Hematopoietic multipotent progenitor cell (in vitro differentiated cells): ENCODE data around the gene EVA1B. TPM values are rescaled to one million over a fixed set of nuclear protein-coding genes. Genes with fewer than 3 reads are reported as not detected.

Experiments
- DNase-seq, 3 donors: peaks; one replicate each; pipeline ENCODE4 v3.0.0-alpha.2; 2011 to 2015; ENCODE audit warnings: low read depth in 2 of 3, low spot score in 2 of 3
- total RNA-seq: library from RNA; depleted of rRNA; stranded (reverse); fragments of >200 nt; gene quantifications from one replicate; pipeline ENCODE4 v1.2.3, GENCODE V29; 2012

Gene EVA1B, protein sequence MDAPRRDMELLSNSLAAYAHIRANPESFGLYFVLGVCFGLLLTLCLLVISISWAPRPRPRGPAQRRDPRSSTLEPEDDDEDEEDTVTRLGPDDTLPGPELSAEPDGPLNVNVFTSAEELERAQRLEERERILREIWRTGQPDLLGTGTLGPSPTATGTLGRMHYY
- total RNA-seq: 143 TPM

GRCh38 chr1:36323636-36324352, at the start of gene EVA1B:
Gene EVA1B, minus strand, starts transcription at chr1:36323645. Its CDS starts 608 bp downstream, at chr1:36323037.
- peak in 1 of 3 donors; percentile 44 for DNase-seq

DNA sequence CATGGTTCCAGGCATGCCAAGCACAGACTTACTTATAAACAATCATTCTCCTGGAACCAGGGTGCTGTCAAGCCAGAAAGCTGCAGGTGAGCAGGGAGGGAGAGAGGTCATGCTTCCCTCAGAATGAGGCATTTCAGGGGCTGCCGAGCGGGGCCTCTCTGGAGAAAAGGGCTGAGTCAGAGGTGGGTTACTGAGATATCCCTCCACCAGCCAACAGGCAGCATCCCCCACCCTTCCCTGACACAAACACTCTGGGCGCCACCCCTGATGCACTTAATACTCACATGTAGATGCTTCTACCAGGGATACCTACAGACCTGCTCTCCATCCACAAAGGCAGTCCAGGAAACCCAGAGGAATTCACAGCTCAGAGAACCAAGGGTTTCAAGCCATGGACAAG, 49.2 kb upstream of the EVA1B start:
- peak in 1 of 3 donors; percentile 39 for DNase-seq

DNA sequence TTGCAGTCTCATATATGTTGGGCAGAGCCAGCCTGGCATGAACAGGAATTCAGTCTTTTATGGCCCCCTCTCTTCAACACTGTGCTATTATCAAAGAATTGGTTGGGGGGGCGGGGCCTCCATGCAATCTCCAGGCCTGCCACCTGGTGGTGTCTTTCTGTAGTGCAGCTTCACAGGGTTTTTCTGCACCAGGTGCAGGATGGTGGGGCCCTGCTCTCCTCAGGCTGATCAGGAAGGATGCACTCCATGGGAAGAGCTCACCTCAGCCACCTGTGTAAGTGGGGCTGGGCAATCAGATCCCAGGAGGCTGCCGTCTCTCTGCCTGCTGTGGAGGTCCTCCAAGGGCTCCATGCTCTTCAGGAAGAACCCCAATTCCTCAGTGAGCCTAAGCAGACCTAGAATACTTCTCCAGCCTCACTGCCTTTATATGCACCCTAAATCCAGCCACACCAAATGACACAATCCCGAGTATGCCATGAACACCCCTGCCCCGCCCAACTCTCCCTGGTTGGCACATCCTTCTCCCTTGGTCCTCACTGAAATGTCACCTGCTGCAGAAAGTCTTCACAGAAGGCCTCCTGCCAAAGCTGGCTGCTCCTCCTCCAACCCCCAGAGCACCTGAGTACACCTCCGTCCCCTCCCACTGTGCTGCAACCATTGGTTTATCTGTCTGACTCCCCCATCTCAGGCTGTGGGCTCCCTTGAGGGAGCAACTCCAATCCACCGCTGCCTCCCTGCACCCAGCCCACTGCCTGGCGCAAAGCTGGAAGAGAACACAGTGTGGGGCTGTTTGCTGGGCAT, 45.8 kb upstream of the EVA1B start:
- peak; percentile 69 to 90 (median 84) for DNase-seq

- no peak for DNase-seq
Measured at GRCh38 chr1:36367798-36368197, 44.4 kb upstream of the EVA1B start.

- peak in 1 of 3 donors; percentile 35 for DNase-seq
Measured at GRCh38 chr1:36367066-36367465, 43.6 kb upstream of the EVA1B start.

- DNase-seq: peak in 2 of 3 donors; percentile 91 to 94
Measured at GRCh38 chr1:36366091-36366661, 42.7 kb upstream of the EVA1B start.

GRCh38 chr1:36365381-36365780, 41.9 kb upstream of the EVA1B start:
- DNase-seq: peak in 1 of 3 donors; percentile 40

GRCh38 chr1:36359911-36360550, 36.6 kb upstream of the EVA1B start:
- no peak for DNase-seq

GRCh38 chr1:36359383-36359782, 35.9 kb upstream of the EVA1B start:
- peak in 1 of 3 donors; percentile 20 for DNase-seq

DNA sequence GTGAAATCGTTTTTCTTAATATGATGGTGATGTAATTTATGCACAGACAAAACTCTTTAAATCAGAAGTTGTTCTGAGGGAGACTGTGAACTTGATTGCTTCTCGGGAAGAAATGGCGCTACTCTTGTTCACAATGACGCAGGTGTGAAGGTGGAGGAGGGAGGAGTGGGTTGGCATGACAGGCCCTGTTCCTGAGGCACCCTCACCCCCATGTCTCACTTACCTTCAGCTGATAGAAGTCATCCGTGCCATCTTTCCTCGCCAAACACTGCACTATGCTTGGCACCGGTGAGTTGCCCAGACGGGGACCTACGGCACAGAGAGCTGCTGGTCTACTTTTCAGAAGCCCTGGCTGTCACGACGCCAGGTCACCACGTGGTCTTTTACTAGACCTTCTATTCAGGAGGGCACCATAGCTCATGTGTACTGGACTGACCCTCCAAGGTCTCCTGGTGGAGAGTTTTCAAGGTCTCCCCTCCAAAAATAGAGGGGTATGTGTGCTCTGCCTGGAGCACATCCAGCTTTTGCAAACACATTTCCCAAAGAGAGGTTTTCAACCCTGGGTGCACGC, 35.2 kb upstream of the EVA1B start:
- DNase-seq: no peak

GRCh38 chr1:36355811-36356210, 32.4 kb upstream of the EVA1B start:
- no peak for DNase-seq

- no peak for DNase-seq
Measured at GRCh38 chr1:36354486-36354885, 31.0 kb upstream of the EVA1B start.

DNA sequence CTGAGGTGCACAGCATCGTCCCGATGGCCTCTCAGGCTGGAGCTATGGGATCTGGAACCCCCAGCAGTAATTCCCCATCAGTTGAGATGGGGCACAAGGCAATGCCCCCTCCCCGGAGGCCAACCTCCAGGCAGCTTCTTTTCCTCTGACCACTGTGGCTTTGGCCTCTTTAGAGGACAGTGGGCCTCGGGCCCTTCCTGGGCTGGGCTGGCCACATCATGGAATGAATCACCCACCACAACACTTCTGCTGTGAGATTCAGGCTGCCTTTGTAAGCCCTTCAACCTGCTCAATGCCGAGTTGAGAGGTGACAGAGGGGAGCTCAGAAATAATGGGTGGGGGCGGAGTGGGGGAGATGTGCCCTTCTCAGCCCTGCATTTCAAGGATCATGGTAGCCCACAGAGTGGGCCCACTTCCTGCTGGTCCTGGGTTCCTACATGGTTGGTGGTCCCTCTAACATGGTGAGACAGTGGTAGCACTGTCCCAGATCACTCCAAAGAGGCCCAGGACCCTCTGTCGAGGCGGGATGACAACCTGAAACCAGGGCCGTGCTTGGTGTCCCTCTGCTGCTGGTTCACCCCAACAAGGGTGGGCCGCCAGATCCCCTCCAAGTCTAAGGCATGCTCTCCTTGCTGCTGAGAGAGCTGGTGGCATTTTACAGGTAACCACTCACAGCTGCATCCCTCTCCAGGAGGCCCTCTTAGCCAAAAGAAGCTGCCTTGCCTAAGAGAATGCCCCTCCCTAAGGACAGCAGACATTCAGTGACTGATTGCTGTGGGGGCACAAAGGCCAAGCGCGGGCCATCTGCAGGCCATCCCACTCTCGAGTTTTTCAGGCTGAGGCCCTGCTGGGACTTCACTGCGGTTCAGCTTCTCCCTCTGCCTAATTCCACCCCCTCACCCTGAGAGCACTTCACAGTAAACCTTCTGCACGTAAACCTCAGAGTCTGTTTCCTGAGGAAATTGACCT, 29.7 kb upstream of the EVA1B start:
- DNase-seq: no peak

DNA sequence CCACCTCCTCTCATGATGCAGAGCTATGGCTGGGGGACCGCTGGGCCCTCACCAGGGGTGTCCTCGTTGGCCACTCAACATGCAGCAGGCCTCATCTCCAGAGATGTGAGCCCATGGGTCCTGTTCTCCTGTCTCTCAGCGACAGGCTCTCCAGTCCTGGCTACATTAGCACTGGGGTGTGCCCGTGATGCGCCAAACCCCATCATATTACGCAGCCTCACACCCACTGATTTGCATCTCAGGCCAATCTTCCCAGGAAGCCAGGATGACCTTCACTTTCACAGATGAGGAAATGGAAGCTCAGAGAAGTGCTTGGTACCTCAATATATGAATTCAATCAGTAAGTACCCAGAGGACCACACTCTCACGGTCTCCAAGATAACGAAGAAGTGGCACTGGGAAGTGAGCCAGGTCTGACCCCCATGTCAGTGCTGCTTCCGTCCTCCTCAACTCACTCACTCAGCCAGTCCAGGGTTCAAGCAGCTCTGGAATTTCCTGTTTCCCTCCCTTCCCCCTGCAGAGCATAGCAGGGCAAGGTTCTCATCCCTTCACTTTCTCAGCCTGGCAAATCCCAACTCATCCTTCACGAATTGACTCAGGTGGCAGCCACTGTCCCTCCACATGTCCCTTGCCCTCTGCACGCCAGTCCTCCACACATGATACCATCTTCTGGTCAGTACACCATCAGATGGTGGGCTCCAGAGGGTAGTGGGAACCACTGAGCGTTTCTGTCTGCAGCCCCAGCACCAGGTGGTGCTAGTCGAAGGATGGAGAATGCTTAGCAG, 28.9 kb upstream of the EVA1B start:
- no peak for DNase-seq

DNA sequence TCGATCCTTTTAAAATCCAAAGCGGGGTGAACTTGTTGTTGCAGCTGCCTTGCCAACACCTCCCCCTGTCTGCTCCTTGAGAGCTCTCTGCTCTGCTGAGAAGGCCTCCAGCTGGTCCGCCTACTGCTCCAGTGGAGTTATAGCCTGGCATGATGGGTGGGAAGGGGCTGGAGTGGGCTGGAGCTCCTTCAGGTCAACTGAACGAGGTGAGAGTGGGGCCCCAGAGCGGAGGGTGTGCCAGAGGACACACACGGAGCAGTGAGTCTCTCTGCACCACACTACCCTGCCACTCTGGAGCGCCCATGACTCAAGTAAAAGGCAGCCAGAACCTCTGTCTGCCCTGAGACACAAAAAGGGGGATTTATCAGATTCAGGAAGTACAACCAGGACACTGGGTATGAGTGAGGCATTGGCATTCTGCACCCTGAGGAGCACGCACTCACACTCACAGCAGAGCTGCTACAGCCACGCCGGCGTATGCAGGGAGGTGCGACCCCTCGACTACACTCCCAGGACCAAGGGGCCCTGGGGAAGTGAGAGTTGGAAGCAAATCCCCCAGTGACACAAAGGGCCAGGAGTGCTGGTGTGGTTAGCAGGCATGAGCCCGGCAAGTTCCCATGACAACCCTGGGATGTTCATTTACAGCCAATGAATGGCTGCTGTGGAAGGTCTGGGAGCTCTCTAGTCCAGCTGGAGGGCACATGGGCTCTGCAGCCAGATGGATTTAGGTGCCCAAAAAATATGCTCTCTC, 28.0 kb upstream of the EVA1B start:
- peak in 2 of 3 donors; percentile 29 to 37 for DNase-seq

DNA sequence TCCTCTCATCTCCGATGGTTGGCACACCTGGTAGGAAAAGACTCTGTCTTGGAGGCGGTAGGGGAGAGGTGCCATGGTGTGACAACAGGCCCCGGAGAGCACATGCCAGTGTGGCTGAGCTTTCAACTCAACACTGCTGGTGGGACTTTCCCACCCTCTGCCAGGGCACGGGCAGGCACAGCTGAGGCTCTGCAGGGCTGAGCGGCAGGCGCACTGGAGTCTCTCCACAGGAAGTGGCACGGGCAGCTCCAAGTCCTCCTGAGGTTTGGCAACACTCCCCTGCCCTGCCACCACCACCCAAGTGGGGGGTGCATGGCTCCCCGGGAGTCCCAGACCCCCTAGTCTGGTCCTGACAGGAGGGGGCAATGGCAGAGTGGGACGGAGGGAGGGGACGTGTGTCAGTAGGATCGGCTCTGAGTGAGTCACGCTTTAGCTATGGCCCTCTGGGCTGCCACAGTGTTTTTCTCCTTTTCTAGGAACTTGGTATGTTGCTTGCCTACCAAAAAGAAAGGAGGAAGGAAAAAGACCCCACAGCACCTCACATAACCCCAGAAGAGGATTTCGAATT, 27.3 kb upstream of the EVA1B start:
- peak in 2 of 3 donors; percentile 60 to 73 for DNase-seq

DNA sequence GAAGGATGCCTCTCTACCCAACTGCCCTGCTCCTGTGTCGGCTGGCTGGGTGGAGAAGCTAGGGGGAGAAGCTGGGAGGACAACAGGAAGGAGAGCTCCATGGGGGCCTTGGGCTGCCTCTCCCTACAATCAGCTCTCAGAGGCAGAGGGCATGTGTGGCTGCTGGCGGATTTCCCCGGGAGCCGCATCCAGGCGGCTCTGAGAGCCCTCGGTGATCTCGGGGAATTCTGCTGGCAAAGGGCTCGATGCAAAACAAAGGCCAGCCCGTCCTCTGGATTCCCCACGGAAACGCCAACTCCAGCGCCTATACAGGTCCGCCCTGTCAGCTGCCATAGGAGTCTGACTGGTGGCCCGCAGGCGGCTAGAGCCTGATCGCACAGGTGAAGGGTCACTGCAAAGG, 26.4 kb upstream of the EVA1B start:
- no peak for DNase-seq
